IgD-negative memory B cell (primary cell): ENCODE data around the gene ACIN1. TPM values are rescaled to one million over a fixed set of nuclear protein-coding genes. Genes with fewer than 3 reads are reported as not detected.

Experiments used
- H3K27ac Mint-ChIP-seq, 3 donors: one replicate each; pipeline ENCODE4 v1.8.0; 2020 to 2022; ENCODE audit warnings: mild to moderate bottlenecking in 3 of 3, mixed read lengths in 3 of 3, moderate library complexity in 1 of 3
- H3K27me3 Mint-ChIP-seq: one replicate; pipeline ENCODE4 v1.8.0; 2021; ENCODE audit warnings: mixed read lengths
- H3K36me3 Mint-ChIP-seq: one replicate; pipeline ENCODE4 v1.8.0; 2020; ENCODE audit warnings: mild to moderate bottlenecking, mixed read lengths
- H3K4me1 Mint-ChIP-seq, 3 donors: one replicate each; pipeline ENCODE4 v1.8.0; 2020 to 2022; ENCODE audit warnings: mixed read lengths in 3 of 3, mild to moderate bottlenecking in 1 of 3
- H3K4me3 Mint-ChIP-seq, 4 donors: one replicate each; pipeline ENCODE4 v1.8.0; 2020 to 2022; ENCODE audit warnings: mild to moderate bottlenecking in 4 of 4, mixed read lengths in 4 of 4, moderate library complexity in 3 of 4
- H3K9me3 Mint-ChIP-seq, 3 donors: one replicate each; pipeline ENCODE4 v1.8.0; 2020 to 2021; ENCODE audit warnings: mixed read lengths in 3 of 3, mild to moderate bottlenecking in 1 of 3
- polyA plus RNA-seq: library from polyadenylated mRNA; unstranded; fragments of 300-500 nt; fragmentation: Illumina TruSeq; gene quantifications from one replicate; pipeline ENCODE4 v1.2.3, GENCODE V29; 2021

Gene ACIN1
- polyA plus RNA-seq, 1 donor from 2014 or later, result 18.8 TPM

- Mint-ChIP-seq H3K36me3 (peaks cover 1% of the 10 kb centered on the region), H3K4me1 (no peaks in the 10 kb centered on the region), H3K27me3 (peaks cover 2% of the 10 kb centered on the region), H3K27ac (no peak overlapping the region), H3K9me3 (no peaks in the 10 kb centered on the region), H3K4me3 (no peak overlapping the region)
Observed at GRCh38 chr14:23045419-23046357, 49.2 kb downstream of the ACIN1 start.

GRCh38 chr14:23044840-23045239 is 50.1 kb downstream of the ACIN1 start:
- peaks cover 1% of the 10 kb centered on the region for H3K36me3 Mint-ChIP-seq
- H3K4me3 Mint-ChIP-seq, result no peak overlapping the region
- H3K9me3 Mint-ChIP-seq, result no peaks in the 10 kb centered on the region
- no peaks in the 10 kb centered on the region for H3K4me1 Mint-ChIP-seq
- peaks cover 2% of the 10 kb centered on the region for H3K27me3 Mint-ChIP-seq
- H3K27ac Mint-ChIP-seq, result no peak overlapping the region

- Mint-ChIP-seq H3K9me3 (no peaks in the 10 kb centered on the region), H3K27ac (no peak overlapping the region), H3K4me1 (no peaks in the 10 kb centered on the region), H3K4me3 (peak overlapping the region in 1 of 4 donors; percentile 17), H3K27me3 (peaks cover 2% of the 10 kb centered on the region), H3K36me3 (peaks cover 1% of the 10 kb centered on the region)
Observed at GRCh38 chr14:23043754-23044153, 51.2 kb downstream of the ACIN1 start.

GRCh38 chr14:23043145-23043544 is 51.8 kb downstream of the ACIN1 start:
- Mint-ChIP-seq H3K27me3 (peaks cover 2% of the 10 kb centered on the region), H3K27ac (no peak overlapping the region), H3K36me3 (peaks cover 1% of the 10 kb centered on the region), H3K4me3 (no peak overlapping the region), H3K4me1 (no peaks in the 10 kb centered on the region), H3K9me3 (no peaks in the 10 kb centered on the region)

GRCh38 chr14:23042162-23042965 is 52.6 kb downstream of the ACIN1 start, which contains the start of gene PSMB11:
Gene PSMB11, plus strand, starts transcription at chr14:23042212. Its CDS starts 14 bp downstream, at chr14:23042226.
- Mint-ChIP-seq H3K36me3 (peaks cover under 1% of the 10 kb centered on the region), H3K4me3 (no peak within 1 kb of the TSS), H3K9me3 (no peaks in the 10 kb centered on the region), H3K27me3 (no peaks in the 10 kb centered on the region), H3K4me1 (no peaks in the 10 kb centered on the region), H3K27ac (no peak within 1 kb of the TSS)

GRCh38 chr14:23041729-23042128 is 53.2 kb downstream of the ACIN1 start:
- Mint-ChIP-seq H3K9me3 (no peaks in the 10 kb centered on the region), H3K27ac (no peak overlapping the region), H3K36me3 (no peaks in the 10 kb centered on the region), H3K27me3 (no peaks in the 10 kb centered on the region), H3K4me3 (no peak overlapping the region), H3K4me1 (no peaks in the 10 kb centered on the region)

GRCh38 chr14:23040100-23040499 is 54.8 kb downstream of the ACIN1 start:
- Mint-ChIP-seq H3K27me3 (no peaks in the 10 kb centered on the region), H3K4me3 (no peak overlapping the region), H3K4me1 (peaks cover 3 to 4% (median 4%) of the 10 kb centered on the region in 3 donors), H3K9me3 (no peaks in the 10 kb centered on the region), H3K27ac (no peak overlapping the region), H3K36me3 (no peaks in the 10 kb centered on the region)

- Mint-ChIP-seq H3K27ac (peak overlapping the region; percentile 75 to 99 (median 98)), H3K9me3 (no peaks in the 10 kb centered on the region), H3K4me3 (peak overlapping the region; percentile 84 to 97 (median 92)), H3K36me3 (peaks cover 11% of the 10 kb centered on the region), H3K4me1 (peaks cover 14 to 20% (median 20%) of the 10 kb centered on the region in 3 donors), H3K27me3 (no peaks in the 10 kb centered on the region)
Observed at GRCh38 chr14:23035303-23036144, 59.4 kb downstream of the ACIN1 start.

GRCh38 chr14:23034498-23035302 is 60.2 kb downstream of the ACIN1 start, which contains the start of gene PSMB5:
Gene PSMB5, minus strand, starts transcription at chr14:23034900. Its CDS starts 19 bp downstream, at chr14:23034881.
- Mint-ChIP-seq H3K27ac (peak within 1 kb of the TSS; percentile 75 to 99 (median 98)), H3K9me3 (no peaks in the 10 kb centered on the region), H3K4me1 (peaks cover 14 to 20% (median 20%) of the 10 kb centered on the region in 3 donors), H3K4me3 (peak within 1 kb of the TSS; percentile 84 to 97 (median 92)), H3K27me3 (no peaks in the 10 kb centered on the region), H3K36me3 (peaks cover 11% of the 10 kb centered on the region)

GRCh38 chr14:23033801-23034497 is 61.0 kb downstream of the ACIN1 start:
- Mint-ChIP-seq H3K27ac (peak overlapping the region; percentile 75 to 99 (median 98)), H3K4me1 (peaks cover 15 to 26% (median 24%) of the 10 kb centered on the region in 3 donors), H3K9me3 (no peaks in the 10 kb centered on the region), H3K4me3 (peak overlapping the region; percentile 84 to 97 (median 92)), H3K27me3 (no peaks in the 10 kb centered on the region), H3K36me3 (peaks cover 14% of the 10 kb centered on the region)

GRCh38 chr14:23033251-23033727 is 61.6 kb downstream of the ACIN1 start:
- no peaks in the 10 kb centered on the region for H3K27me3 Mint-ChIP-seq
- peaks cover 17% of the 10 kb centered on the region for H3K36me3 Mint-ChIP-seq
- peak overlapping the region; percentile 73 to 96 (median 86) for H3K4me3 Mint-ChIP-seq
- H3K9me3 Mint-ChIP-seq, result no peaks in the 10 kb centered on the region
- peak overlapping the region in 1 of 3 donors; percentile 75 for H3K27ac Mint-ChIP-seq
- H3K4me1 Mint-ChIP-seq, result peaks cover 20 to 29% (median 26%) of the 10 kb centered on the region in 3 donors

- H3K4me3 Mint-ChIP-seq, result peak overlapping the region in 1 of 4 donors; percentile 64
- no peaks in the 10 kb centered on the region for H3K27me3 Mint-ChIP-seq
- peaks cover 20 to 30% (median 27%) of the 10 kb centered on the region in 3 donors for H3K4me1 Mint-ChIP-seq
- H3K9me3 Mint-ChIP-seq, result no peaks in the 10 kb centered on the region
- H3K27ac Mint-ChIP-seq, result no peak overlapping the region
- H3K36me3 Mint-ChIP-seq, result peaks cover 18% of the 10 kb centered on the region
Observed at GRCh38 chr14:23030936-23031335, 64.0 kb downstream of the ACIN1 start.

GRCh38 chr14:23028799-23029198 is 66.1 kb downstream of the ACIN1 start:
- no peak overlapping the region for H3K4me3 Mint-ChIP-seq
- H3K4me1 Mint-ChIP-seq, result peaks cover 16 to 20% (median 18%) of the 10 kb centered on the region in 3 donors
- H3K9me3 Mint-ChIP-seq, result no peaks in the 10 kb centered on the region
- H3K27me3 Mint-ChIP-seq, result no peaks in the 10 kb centered on the region
- peaks cover 21% of the 10 kb centered on the region for H3K36me3 Mint-ChIP-seq
- H3K27ac Mint-ChIP-seq, result no peak overlapping the region
